Stimulated activated CD8-positive, alpha-beta memory T cell treated with anti-CD3 and anti-CD28 coated beads, Interleukin-7, amount 100 ng/mL, for 24 hours (primary cell): ENCODE results near the gene DCDC2C.

ENCODE experiments used
- DNase-seq: peaks from one replicate; pipeline ENCODE4 v3.0.0-alpha.2; 2020; ENCODE audit warnings: low read depth

Gene DCDC2C

DNA sequence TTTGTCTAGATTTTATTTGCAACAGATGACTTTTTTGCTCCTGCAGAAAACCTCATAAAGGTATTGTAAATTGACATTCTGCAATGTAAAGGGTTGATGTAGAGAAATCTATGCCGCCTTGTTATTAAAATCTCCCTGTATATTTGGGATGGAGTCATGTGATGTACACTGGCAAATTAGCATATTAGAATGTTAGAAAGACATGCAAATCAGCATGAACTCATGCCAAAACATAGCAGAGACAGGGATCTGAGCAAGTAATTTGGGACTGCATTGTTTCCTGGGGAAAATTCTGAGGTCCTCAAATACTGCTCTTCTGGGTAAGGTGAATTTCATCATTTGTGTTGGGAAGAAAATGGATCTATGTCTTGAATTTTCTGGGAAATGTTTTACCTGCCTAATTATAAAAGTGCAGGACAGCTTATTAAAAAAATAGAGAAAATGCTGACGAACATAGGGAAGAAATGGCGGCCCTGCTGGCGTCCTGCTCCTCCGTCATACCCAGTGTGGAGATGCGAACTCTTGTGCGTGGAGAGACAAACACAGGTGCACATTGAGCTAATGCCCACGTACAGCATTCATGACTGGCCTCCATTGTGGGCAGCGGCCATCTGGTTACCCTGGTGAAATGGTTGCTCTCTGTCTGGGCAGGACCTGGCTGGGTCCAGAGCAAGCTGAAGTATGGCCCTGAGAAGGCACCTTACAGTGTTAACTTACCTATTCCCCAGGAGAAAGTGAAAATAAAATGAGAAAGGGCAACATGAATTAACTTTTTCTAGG lies 29.1 kb upstream of the DCDC2C start:
- no peak for DNase-seq

- DNase-seq = no peak
These were observed 27.7 kb upstream of the DCDC2C start for GRCh38 chr2:3675687-3676086.

- DNase-seq = no peak
These were observed 25.9 kb upstream of the DCDC2C start for GRCh38 chr2:3677436-3677835.

- DNase-seq = no peak
These were observed 25.2 kb upstream of the DCDC2C start for GRCh38 chr2:3678212-3678611.

GRCh38 chr2:3679180-3679579 lies 24.2 kb upstream of the DCDC2C start:
- no peak for DNase-seq

DNA sequence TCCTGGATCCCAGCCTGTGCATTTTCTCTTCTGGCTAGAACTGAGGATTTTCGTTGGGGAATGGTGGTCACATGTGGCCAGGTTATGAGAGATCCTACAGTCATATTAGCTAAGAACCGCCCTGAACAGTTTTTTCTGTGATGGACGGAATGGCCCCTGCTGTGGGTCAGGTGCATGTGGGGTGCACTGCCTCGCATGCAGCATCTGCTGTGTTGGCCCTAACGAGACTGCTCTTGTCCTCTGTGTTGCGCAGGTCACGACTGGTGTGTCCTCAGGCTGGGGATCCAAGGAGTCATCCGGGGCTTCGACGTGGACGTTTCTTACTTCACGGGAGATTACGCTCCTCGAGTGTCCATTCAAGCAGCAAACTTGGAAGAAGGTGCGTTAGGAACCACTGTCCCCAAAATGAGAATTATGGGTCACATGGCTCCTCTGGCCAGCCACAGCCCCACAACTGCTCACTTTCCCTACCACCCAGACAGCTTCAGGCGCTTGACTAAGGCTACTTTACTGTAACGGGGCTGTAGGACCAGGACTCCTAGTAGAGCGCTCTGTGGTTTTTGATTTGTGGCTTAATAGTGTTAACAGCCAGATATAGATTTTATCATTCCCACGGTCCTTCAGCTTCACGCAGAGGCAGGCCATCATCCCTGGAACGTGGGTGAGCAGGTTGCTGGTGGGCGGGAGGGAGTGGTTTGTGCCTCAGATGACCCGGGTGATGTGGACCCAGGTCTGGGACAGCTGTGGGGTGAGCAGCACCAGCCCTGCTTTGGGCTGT lies 23.6 kb upstream of the DCDC2C start:
- DNase-seq = no peak

GRCh38 chr2:3680548-3681345 lies 22.6 kb upstream of the DCDC2C start:
- no peak for DNase-seq

GRCh38 chr2:3681625-3682024 lies 21.8 kb upstream of the DCDC2C start:
- no peak for DNase-seq

DNA sequence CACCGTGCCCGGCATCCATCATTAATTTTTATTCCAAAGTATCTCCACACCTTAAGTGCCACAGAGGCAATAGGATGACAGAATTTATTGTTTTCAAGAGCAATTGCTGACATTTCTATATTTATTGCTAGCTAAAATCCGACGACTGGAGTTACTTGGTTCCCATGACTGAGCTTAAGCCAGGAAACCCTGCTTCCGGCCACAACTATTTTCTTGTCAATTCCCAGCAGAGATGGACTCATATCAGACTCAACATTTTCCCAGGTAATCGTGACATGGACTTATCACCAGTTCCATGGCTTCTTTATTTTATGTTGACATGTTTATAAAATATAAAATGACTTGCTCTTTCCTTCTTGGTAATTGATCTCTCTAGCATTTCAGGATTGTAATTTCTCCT lies 20.6 kb upstream of the DCDC2C start:
- DNase-seq = no peak

DNA sequence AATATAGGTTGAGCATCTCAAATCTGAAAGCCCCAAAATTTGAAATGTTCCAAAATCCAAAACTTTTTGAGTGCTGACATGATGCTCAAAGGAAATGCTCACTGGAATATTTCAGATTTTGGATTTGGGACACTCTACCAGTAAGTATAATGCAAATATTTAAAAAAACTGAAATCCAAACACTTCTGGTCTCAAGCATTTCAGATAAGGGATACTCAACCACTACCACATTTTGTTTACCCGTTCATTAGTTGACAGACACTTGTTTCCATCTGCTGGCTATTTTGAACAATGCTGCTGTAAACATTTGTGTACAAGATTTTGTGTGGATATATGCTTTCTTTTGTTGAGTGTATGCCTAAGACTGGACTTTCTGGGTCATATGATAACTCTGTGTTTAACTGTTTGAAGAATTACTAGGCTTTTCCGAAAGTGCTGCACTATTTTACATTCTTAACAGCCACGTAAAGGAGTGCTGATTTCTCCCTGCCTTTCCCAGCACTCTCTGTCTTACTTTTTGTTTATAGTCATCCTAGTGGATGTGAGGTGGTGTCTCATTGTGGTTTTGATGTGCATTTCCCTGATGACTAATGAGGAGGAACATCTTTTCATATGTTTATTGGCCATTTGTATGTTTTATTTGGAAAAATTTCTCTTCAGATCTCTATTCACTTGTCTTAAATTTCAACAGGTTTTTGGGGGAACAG lies 19.5 kb upstream of the DCDC2C start:
- no peak for DNase-seq

GRCh38 chr2:3689998-3690748 lies 13.2 kb upstream of the DCDC2C start:
- no peak for DNase-seq

GRCh38 chr2:3692375-3692774 lies 11.0 kb upstream of the DCDC2C start:
- no peak for DNase-seq

GRCh38 chr2:3696545-3696944 lies 6.8 kb upstream of the DCDC2C start:
- no peak for DNase-seq

GRCh38 chr2:3701071-3701470 lies 2.3 kb upstream of the DCDC2C start:
- DNase-seq = no peak

DNA sequence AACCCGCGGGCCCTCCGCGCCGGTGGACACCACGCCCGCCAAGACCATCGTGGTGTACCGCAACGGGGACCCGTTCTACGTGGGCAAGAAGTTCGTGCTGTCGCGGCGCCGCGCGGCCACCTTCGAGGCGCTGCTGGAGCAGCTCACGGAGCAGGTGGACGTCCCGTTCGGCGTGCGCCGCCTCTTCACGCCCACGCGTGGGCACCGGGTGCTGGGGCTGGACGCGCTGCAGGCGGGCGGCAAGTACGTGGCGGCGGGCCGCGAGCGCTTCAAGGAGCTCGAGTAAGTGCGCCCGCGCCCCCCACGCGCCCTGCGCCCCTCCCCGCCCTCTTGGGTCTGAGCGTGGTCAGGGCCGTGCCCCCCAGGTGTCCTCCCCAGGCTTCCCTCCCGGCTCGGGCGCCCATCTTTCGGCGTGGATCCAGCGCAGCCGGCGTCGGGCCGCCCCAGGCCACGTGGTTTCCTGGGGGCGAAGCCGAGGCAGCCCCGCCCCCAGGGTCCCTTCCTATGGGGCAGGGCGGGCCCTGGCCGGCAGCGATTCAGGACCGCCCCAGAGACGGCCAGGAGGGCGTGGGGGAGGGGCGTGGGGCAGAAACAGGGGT lies 481 bp downstream of the DCDC2C start:
- no peak for DNase-seq

- DNase-seq = no peak
These were observed 1.3 kb downstream of the DCDC2C start for GRCh38 chr2:3704692-3705091.

DNA sequence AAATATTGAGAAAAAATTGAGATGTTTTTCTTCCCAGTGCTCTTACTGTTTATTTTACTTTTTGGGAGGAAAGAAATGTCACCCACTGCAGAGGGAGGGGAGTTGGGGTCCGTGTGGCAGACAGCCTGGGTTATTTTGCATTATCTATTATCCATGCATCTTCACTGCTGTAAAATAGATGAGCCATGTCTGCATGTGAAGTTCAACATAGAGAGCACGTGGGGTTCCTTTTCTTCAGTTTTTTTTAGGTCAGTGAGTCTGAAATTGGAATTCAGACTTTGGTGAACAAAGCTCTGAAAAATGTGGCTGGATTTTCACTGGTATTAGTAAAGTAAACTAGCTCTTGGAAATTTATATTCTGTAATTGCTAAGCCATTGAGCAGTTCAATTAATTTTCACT lies 2.4 kb downstream of the DCDC2C start:
- DNase-seq = no peak

GRCh38 chr2:3706892-3707291 lies 3.5 kb downstream of the DCDC2C start:
- DNase-seq = no peak

DNA sequence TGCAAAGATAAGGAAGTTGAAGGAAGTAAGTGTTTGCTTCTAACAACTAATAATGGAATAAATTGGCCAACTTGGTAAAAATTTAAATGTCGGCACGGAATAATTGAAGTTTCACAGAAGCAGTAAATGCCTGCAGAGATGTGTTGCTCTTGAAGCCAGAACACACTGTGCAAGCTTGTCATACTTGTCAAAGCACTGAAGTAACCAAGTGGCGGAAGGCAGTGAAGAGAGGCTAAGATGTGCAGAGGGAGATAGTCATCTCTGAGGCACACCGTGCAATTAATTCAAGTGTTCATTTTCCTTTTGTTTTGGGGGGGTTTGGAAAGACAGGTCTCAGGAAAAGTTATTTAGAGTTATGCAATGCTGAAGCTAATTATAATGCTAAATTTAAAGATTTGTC lies 5.2 kb downstream of the DCDC2C start:
- DNase-seq = no peak

GRCh38 chr2:3709225-3709624 lies 5.8 kb downstream of the DCDC2C start:
- no peak for DNase-seq

DNA sequence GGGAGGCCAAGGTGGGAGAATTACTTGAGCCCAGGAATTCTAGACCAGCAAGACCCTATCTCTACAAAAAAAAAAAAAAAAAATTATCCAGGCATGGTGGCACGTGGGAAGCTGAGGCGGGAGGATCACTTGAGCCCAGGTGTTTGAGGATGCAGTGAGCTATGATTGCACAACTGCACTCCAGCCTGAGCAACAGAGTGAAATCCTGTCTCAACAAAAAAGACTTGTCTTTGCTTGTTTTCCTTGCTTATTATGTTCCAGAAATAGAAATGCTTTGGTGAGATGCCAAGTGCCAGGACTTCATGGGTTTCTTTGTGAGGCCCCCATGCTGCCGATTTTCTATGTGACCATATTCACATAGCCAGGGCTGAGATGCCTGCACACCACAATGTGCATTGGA lies 9.0 kb downstream of the DCDC2C start:
- no peak for DNase-seq
